Prostate gland (tissue), 2 donors: Measurements from ENCODE around the gene MAP9.

ENCODE experiments used
- CTCF ChIP-seq, 4 experiments: fragments of 200-600 bp in 2 of 4; fragments of 450-650 bp in 2 of 4; sonication (generic) in 2 of 4; IDR thresholded peaks; 1 replicate in 3 of 4; 2 replicates in 1 of 4; pipeline ENCODE4 v1.5.1; 2016 to 2019; ENCODE audit warnings: antibody characterized with exemption in 4 of 4, mild to moderate bottlenecking in 2 of 4, moderate library complexity in 2 of 4
- POLR2AphosphoS5 ChIP-seq: sonication (generic); formaldehyde crosslinking; IDR thresholded peaks from one replicate; pipeline ENCODE4 v1.6.1; 2017; ENCODE audit warnings: antibody characterized with exemption

GRCh38 chr4:155338196-155338595 lies 38.6 kb downstream of the MAP9 start:
- TF ChIP-seq CTCF (IDR thresholded peaks at IDR 0.05) (no peak), POLR2AphosphoS5 (no peak)
